HepG2 (cell line): ENCODE results near the gene CALY. TPM values are rescaled to one million over a fixed set of nuclear protein-coding genes. Genes with fewer than 3 reads are reported as not detected.

Experiments
- DDIT3 ChIP-seq: sonication (generic); formaldehyde crosslinking; IDR thresholded peaks from 2 replicates; pipeline ENCODE4 v1.4.0; 2020; ENCODE audit warnings: mild to moderate bottlenecking, missing genetic modification reagents
- EZH2 ChIP-seq: conservative IDR thresholded peaks from 2 replicates; pipeline ENCODE4 v1.6.1; 2012; ENCODE audit warnings: mild to moderate bottlenecking, low read depth, low read length, moderate library complexity
- HHEX ChIP-seq: IDR thresholded peaks from 2 replicates; pipeline ENCODE4 v1.6.1; 2016; ENCODE audit warnings: control low read depth
- PHF8 ChIP-seq: sonication (generic); formaldehyde crosslinking; IDR thresholded peaks from 2 replicates; pipeline ENCODE4 v1.5.0; 2020; ENCODE audit warnings: missing genetic modification reagents
- SAP130 ChIP-seq: IDR thresholded peaks from 2 replicates; pipeline ENCODE4 v1.6.1; 2016; ENCODE audit warnings: low read depth
- SATB2 ChIP-seq: sonication (generic); formaldehyde crosslinking; IDR thresholded peaks from 2 replicates; pipeline ENCODE4 v1.5.0; 2020; ENCODE audit warnings: missing genetic modification reagents
- SP4 ChIP-seq: sonication (generic); formaldehyde crosslinking; IDR thresholded peaks from 2 replicates; pipeline ENCODE4 v1.8.1; 2023; ENCODE audit warnings: mild to moderate bottlenecking, missing genetic modification reagents
- TSC22D2 ChIP-seq: sonication (generic); formaldehyde crosslinking; IDR thresholded peaks from 2 replicates; pipeline ENCODE4 v1.5.1; 2020; ENCODE audit warnings: missing genetic modification reagents, mild to moderate bottlenecking, borderline replicate concordance
- U2AF1 ChIP-seq: fragments of 200-400 bp; formaldehyde crosslinking; optimal IDR thresholded peaks from 2 replicates; pipeline ENCODE3; 2017; ENCODE audit warnings: mild to moderate bottlenecking, low read depth, low read length
- ZBTB3 ChIP-seq: sonication (generic); formaldehyde crosslinking; IDR thresholded peaks from 2 replicates; pipeline ENCODE4 v1.4.0; 2020; ENCODE audit warnings: low read depth, mild to moderate bottlenecking, moderate library complexity, missing genetic modification reagents, borderline replicate concordance
- ZBTB49 ChIP-seq: sonication (generic); formaldehyde crosslinking; IDR thresholded peaks from 2 replicates; pipeline ENCODE4 v1.4.0; 2020; ENCODE audit warnings: missing genetic modification reagents, borderline replicate concordance
- ZBTB7A ChIP-seq: sonication (generic); formaldehyde crosslinking; IDR thresholded peaks from 2 replicates; pipeline ENCODE4 v1.8.0; 2022; ENCODE audit warnings: mild to moderate bottlenecking, missing genetic modification reagents
- ZNF501 ChIP-seq: sonication (generic); formaldehyde crosslinking; IDR thresholded peaks from 2 replicates; pipeline ENCODE4 v1.5.1; 2020; ENCODE audit warnings: mild to moderate bottlenecking, moderate library complexity, missing genetic modification reagents
- ZNF570 ChIP-seq: sonication (generic); formaldehyde crosslinking; IDR thresholded peaks from 2 replicates; pipeline ENCODE4 v1.4.0; 2020; ENCODE audit warnings: mild to moderate bottlenecking, missing genetic modification reagents, borderline replicate concordance
- ZNF605 ChIP-seq: sonication (generic); formaldehyde crosslinking; IDR thresholded peaks from 2 replicates; pipeline ENCODE4 v1.8.0; 2022; ENCODE audit warnings: mild to moderate bottlenecking, missing genetic modification reagents
- ZNF703 ChIP-seq: sonication (generic); formaldehyde crosslinking; IDR thresholded peaks from 2 replicates; pipeline ENCODE4 v1.5.1; 2020; ENCODE audit warnings: missing genetic modification reagents, mild to moderate bottlenecking, moderate library complexity, borderline replicate concordance
- ZNF761 ChIP-seq: sonication (generic); formaldehyde crosslinking; conservative IDR thresholded peaks from 2 replicates; pipeline ENCODE4 v1.4.0; 2020; ENCODE audit warnings: mild to moderate bottlenecking, missing genetic modification reagents
- ZNF792 ChIP-seq: IDR thresholded peaks from 2 replicates; pipeline ENCODE4 v1.6.1; 2016
- polyA plus RNA-seq, 8 experiments: library from polyadenylated mRNA; depleted of rRNA in 3 of 8; stranded (reverse) in 7 of 8; unstranded in 1 of 8; fragments of >200 nt; fragmentation: Illumina TruSeq in 4 of 8; extraction: Trizol in 4 of 8; gene quantifications; 2 replicates each; pipeline versions ENCODE4 v1.2.1 to v1.2.3, GENCODE V29; 2011 to 2016; ENCODE audit warnings: low read depth in 4 of 8, missing spikeins in 1 of 8, mixed read lengths in 1 of 8; ENCODE audit not compliant: insufficient read depth in 1 of 8
- total RNA-seq, 5 experiments: library from RNA; depleted of rRNA; stranded (reverse); fragments of >200 nt; fragmentation: Illumina TruSeq; extraction: Trizol; gene quantifications; 2 replicates each; pipeline ENCODE4 v1.2.3, GENCODE V29; 2016; ENCODE audit warnings: low read depth in 1 of 5
- TF ChIP-seq, protein P1 (sequence below): sonication (generic); formaldehyde crosslinking; IDR thresholded peaks from 2 replicates; pipeline ENCODE4 v1.4.0; 2020; ENCODE audit warnings: missing genetic modification reagents
- TF ChIP-seq, protein P2 (sequence below): IDR thresholded peaks from 2 replicates; pipeline ENCODE4 v1.6.1; 2012; ENCODE audit warnings: low read depth, low read length, improper control_type of control experiment
- TF ChIP-seq, protein P3 (sequence below): sonication (generic); IDR thresholded peaks from 2 replicates; pipeline ENCODE4 v1.6.1; 2016; ENCODE audit warnings: low read depth, borderline replicate concordance

Gene CALY
- total and polyA plus RNA-seq, 2 of the 13 experiments (the other 11 are each of a cell fraction or from before 2014, with no cell fraction given) = 0.08 TPM; not detected in 1

- TF ChIP-seq ZBTB7A (no peak), U2AF1 (no peak), EZH2 (no peak), SAP130 (peak; percentile 84), ZNF605 (CRISPR knock-in tag) (peak; percentile 38; the same call in 1 of the 2 replicates), ZBTB49 (no peak), PHF8 (CRISPR knock-in tag) (peak; percentile 92), ZNF792 (CRISPR knock-in tag) (no peak), TSC22D2 (CRISPR knock-in tag) (no peak), SP4 (CRISPR knock-in tag) (peak; percentile 82), DDIT3 (CRISPR knock-in tag) (no peak), ZBTB3 (no peak), ZNF703 (CRISPR knock-in tag) (no peak), ZNF761 (CRISPR knock-in tag) (no peak), ZNF570 (CRISPR knock-in tag) (no peak), ZNF501 (CRISPR knock-in tag) (no peak), HHEX (CRISPR knock-in tag) (no peak), SATB2 (CRISPR knock-in tag) (no peak)
- TF ChIP-seq, protein P1, sequence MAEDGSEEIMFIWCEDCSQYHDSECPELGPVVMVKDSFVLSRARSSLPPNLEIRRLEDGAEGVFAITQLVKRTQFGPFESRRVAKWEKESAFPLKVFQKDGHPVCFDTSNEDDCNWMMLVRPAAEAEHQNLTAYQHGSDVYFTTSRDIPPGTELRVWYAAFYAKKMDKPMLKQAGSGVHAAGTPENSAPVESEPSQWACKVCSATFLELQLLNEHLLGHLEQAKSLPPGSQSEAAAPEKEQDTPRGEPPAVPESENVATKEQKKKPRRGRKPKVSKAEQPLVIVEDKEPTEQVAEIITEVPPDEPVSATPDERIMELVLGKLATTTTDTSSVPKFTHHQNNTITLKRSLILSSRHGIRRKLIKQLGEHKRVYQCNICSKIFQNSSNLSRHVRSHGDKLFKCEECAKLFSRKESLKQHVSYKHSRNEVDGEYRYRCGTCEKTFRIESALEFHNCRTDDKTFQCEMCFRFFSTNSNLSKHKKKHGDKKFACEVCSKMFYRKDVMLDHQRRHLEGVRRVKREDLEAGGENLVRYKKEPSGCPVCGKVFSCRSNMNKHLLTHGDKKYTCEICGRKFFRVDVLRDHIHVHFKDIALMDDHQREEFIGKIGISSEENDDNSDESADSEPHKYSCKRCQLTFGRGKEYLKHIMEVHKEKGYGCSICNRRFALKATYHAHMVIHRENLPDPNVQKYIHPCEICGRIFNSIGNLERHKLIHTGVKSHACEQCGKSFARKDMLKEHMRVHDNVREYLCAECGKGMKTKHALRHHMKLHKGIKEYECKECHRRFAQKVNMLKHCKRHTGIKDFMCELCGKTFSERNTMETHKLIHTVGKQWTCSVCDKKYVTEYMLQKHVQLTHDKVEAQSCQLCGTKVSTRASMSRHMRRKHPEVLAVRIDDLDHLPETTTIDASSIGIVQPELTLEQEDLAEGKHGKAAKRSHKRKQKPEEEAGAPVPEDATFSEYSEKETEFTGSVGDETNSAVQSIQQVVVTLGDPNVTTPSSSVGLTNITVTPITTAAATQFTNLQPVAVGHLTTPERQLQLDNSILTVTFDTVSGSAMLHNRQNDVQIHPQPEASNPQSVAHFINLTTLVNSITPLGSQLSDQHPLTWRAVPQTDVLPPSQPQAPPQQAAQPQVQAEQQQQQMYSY (CRISPR knock-in tag) = no peak
- TF ChIP-seq, protein P2, sequence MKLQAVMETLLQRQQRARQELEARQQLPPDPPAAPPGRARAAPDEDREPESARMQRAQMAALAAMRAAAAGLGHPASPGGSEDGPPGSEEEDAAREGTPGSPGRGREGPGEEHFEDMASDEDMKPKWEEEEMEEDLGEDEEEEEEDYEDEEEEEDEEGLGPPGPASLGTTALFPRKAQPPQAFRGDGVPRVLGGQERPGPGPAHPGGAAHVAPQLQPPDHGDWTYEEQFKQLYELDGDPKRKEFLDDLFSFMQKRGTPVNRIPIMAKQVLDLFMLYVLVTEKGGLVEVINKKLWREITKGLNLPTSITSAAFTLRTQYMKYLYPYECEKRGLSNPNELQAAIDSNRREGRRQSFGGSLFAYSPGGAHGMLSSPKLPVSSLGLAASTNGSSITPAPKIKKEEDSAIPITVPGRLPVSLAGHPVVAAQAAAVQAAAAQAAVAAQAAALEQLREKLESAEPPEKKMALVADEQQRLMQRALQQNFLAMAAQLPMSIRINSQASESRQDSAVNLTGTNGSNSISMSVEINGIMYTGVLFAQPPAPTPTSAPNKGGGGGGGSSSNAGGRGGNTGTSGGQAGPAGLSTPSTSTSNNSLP = no peak
- TF ChIP-seq, protein P3, sequence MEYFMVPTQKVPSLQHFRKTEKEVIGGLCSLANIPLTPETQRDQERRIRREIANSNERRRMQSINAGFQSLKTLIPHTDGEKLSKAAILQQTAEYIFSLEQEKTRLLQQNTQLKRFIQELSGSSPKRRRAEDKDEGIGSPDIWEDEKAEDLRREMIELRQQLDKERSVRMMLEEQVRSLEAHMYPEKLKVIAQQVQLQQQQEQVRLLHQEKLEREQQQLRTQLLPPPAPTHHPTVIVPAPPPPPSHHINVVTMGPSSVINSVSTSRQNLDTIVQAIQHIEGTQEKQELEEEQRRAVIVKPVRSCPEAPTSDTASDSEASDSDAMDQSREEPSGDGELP = no peak; the same call in 1 of the 2 replicates
These were observed 36.7 kb upstream of the CALY start, which contains the start of gene ECHS1 (continued) for GRCh38 chr10:133373174-133374090.
